Measurements from ENCODE around the gene AICDA.

- TF ChIP-seq CTCF (IDR thresholded peaks at IDR 0.05) (no peak), EP300 (IDR thresholded peaks at IDR 0.05) (no peak), POLR2A (IDR thresholded peaks at IDR 0.05; ENCODE audit: low read depth) (no peak)
These were observed 49.3 kb downstream of the AICDA start for GRCh38 chr12:8563356-8563755.

All from esophagus muscularis mucosa (tissue), 4 donors.